GM12872 (cell line): ENCODE results near the gene HNF1B.

Experiments
- TF ChIP-seq, protein P1 (sequence below): IDR thresholded peaks from 3 replicates; pipeline ENCODE4 v1.5.1; 2011; ENCODE audit warnings: low read depth, mild to moderate bottlenecking, low read length, moderate library complexity; ENCODE audit not compliant: insufficient read depth

HNF1B gene

DNA sequence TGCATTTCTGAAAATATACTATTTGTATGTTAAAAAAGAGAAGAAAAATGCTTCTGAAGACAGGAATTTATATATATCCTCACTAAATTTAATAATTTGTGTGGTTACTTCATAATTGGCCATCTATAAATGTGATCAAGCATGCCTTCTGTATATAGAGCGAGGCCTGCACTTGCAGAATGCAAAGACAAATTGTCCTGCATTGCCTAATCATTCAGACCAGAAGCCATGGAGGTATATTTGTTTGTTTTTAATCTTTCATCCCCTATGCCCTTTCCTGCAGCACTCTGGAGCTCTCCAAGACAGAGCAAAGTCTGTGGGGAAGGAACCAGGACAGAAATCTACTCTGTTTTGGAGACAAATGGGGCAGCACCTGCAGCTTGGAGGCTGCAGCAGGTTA, 77.8 kb downstream of the HNF1B start:
- TF ChIP-seq, protein P1, sequence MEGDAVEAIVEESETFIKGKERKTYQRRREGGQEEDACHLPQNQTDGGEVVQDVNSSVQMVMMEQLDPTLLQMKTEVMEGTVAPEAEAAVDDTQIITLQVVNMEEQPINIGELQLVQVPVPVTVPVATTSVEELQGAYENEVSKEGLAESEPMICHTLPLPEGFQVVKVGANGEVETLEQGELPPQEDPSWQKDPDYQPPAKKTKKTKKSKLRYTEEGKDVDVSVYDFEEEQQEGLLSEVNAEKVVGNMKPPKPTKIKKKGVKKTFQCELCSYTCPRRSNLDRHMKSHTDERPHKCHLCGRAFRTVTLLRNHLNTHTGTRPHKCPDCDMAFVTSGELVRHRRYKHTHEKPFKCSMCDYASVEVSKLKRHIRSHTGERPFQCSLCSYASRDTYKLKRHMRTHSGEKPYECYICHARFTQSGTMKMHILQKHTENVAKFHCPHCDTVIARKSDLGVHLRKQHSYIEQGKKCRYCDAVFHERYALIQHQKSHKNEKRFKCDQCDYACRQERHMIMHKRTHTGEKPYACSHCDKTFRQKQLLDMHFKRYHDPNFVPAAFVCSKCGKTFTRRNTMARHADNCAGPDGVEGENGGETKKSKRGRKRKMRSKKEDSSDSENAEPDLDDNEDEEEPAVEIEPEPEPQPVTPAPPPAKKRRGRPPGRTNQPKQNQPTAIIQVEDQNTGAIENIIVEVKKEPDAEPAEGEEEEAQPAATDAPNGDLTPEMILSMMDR: no peak

DNA sequence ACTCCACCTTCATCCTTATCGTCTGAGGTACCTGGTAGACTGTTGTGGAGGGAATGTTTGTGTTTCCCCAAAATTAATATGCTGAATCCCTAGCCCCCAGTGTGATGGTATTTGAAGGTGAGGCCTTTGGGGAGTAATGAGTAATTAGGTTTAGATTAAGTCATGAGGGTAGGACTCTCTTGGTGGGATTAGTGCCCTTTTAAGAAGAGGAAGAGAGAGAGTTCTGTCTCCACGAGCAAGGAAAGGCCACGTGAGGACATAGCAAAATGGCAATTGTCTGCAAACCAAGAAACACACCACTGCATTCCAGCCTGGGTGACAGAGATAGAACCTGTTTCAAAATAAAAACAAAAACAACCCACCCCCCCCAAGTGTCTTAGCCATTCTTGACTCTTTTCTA, 80.6 kb downstream of the HNF1B start:
- TF ChIP-seq, protein P1: no peak

DNA sequence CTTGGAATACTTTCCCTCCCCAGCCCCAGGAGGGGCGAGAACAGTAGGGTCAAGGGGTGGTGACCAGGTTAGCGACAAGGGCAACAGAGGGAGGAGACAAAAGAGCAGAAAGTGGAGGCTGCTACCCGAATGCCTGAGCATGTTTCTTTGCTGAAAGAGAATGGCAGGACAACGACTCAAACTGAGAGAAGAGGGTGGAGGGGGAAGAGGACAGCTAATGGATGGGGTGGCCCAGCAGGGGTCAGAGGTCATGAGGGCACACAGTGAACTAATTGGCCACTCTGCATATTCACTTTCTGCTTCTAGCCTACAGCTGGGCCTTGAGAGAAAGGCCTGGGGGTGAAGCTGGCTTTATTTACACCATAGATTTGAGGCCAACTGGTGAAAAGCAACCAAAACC, 82.5 kb downstream of the HNF1B start:
- TF ChIP-seq, protein P1: no peak

DNA sequence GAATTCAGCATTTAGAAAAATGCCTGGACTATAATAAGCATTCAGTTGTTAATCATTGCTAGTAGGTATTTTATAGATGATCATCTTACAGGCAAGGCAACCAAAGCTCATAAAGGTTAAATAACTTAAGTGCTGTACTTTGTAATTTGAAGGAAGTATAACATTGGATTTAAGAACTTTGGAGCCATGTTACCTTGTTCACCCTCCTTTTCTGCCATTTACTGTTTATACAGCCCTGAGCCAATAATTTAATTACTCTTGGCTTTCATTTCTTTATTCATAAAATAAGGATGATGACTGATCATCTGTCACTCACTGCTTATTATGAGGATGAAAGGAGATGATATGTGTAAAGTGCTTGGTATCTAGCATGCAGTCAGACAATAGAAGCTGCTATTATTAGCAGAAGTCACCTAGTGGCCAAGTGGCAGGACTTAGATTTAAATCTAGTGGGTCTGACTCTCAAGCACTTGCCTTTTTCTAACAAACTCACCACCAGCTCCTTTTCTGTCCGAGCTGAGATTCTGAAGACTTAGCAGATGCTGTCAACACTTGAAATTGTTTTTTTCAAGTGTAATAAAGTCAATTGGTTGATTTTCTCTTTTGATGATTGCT, 83.4 kb downstream of the HNF1B start:
- TF ChIP-seq, protein P1: peak; percentile 20; the same call in 1 of the 3 replicates

DNA sequence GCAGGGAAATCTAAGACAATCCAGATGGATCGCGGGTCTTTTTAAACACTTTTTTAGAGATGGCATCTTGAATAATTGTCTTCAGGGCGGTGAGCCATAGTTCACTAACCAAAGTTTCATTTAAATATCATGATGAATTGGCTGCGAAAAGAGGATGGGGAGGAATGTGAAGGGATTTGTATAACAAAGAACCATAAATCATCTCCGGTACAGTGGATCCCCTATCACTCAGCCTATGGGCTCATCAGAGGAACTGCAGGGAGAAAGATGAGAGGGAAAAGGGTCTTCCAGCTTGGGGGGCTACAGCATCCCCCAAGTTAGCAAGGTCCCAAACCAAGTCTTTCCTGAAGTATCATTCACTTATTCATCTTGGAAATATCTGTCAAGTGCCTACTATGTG, 84.9 kb downstream of the HNF1B start:
- TF ChIP-seq, protein P1: no peak

DNA sequence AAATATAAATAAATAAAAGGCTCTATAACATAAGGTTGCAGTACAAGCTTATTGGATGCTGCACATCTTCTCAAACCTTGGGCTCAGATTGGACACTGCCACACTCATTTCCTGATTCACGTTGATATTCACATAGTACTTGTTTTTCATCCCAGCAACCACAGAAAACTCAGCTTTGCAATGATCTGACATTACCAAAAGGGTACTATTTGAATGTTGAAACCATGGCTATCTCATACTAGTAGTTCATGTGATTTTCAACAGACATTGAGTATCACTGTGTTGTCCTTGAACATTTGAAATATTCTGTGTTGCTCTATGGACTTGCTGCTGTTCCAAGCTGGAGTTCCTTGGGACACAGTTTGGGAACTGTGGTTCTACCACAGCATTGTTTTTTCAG, 87.7 kb downstream of the HNF1B start:
- TF ChIP-seq, protein P1: no peak

DNA sequence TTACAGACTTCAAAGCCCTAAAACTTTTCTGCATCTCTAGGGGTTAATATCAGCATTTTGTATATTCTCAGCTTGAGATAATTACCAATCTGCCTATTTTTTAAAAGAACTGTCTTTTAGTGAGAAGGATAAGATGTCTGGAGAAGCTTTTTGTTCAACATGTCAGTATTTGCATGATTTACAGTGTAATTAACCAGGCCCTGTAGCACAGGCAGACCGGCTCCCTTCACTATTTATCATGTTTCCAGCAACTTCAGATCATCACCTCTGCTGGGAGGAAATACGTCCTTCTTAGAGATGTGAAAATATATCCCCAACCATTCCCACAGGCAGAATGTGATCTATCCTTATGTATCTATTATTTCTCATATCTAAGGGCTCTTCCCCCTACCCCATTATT, 93.0 kb downstream of the HNF1B start:
- TF ChIP-seq, protein P1: no peak
